ENCODE measurements around the gene ITM2B.

DNA sequence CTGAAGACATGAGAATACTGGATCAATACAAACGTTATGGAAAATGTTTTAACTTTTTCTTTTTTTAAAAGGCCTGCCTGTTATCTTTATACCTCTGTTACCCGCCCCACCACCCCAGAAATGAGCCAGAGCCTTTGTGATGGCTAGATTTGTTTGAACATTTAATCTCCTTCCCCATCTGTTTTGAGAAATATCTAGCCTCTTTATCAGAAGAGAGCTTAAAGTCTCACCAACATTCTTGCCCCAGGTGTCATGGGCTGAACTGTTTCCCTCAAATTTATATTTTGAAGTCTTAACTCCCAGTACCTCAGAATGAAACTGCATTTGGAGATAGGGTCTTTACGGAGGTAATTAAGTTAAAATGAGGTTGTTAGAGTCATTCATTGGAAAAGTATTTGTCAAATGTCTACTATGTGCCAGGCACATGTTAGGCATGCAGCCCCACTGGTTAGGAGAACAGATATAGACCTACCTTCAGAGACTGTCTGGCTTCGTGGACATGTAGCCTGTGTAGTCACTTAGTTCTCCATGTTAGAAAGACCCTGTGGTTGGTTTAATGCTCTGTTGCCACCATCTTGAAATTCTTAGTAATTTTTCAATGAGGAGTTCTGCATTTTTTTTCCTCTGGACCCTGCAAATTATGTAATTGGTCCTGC lies 64.3 kb downstream of the ITM2B start:
- TF ChIP-seq ZNF175 (tag by site-specific recombination; IDR thresholded peaks at IDR 0.05) (no peak), ZNF433 (tag by site-specific recombination; IDR thresholded peaks at IDR 0.05; ENCODE audit: low read depth) (no peak), BCL11A (tag by site-specific recombination; IDR thresholded peaks at IDR 0.05; ENCODE audit: low read depth) (no peak), ZNF561 (tag by site-specific recombination; IDR thresholded peaks at IDR 0.05; ENCODE audit: borderline replicate concordance) (no peak), ZNF830 (tag by site-specific recombination; IDR thresholded peaks at IDR 0.05; ENCODE audit: low read depth) (no peak), ZNF654 (tag by site-specific recombination; IDR thresholded peaks at IDR 0.05; ENCODE audit: low read depth) (no peak), SP2 (tag by site-specific recombination; IDR thresholded peaks at IDR 0.05) (no peak), HOXC10 (CRISPR knock-in tag; IDR thresholded peaks at IDR 0.05) (no peak), ZNF10 (tag by site-specific recombination; IDR thresholded peaks at IDR 0.05) (no peak), ZNF707 (tag by site-specific recombination; IDR thresholded peaks at IDR 0.05) (no peak), IKZF3 (tag by site-specific recombination; IDR thresholded peaks at IDR 0.05) (no peak)
- TF ChIP-seq, protein P1, sequence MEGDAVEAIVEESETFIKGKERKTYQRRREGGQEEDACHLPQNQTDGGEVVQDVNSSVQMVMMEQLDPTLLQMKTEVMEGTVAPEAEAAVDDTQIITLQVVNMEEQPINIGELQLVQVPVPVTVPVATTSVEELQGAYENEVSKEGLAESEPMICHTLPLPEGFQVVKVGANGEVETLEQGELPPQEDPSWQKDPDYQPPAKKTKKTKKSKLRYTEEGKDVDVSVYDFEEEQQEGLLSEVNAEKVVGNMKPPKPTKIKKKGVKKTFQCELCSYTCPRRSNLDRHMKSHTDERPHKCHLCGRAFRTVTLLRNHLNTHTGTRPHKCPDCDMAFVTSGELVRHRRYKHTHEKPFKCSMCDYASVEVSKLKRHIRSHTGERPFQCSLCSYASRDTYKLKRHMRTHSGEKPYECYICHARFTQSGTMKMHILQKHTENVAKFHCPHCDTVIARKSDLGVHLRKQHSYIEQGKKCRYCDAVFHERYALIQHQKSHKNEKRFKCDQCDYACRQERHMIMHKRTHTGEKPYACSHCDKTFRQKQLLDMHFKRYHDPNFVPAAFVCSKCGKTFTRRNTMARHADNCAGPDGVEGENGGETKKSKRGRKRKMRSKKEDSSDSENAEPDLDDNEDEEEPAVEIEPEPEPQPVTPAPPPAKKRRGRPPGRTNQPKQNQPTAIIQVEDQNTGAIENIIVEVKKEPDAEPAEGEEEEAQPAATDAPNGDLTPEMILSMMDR (tag by site-specific recombination; IDR thresholded peaks at IDR 0.05), result no peak
- TF ChIP-seq, protein P2, sequence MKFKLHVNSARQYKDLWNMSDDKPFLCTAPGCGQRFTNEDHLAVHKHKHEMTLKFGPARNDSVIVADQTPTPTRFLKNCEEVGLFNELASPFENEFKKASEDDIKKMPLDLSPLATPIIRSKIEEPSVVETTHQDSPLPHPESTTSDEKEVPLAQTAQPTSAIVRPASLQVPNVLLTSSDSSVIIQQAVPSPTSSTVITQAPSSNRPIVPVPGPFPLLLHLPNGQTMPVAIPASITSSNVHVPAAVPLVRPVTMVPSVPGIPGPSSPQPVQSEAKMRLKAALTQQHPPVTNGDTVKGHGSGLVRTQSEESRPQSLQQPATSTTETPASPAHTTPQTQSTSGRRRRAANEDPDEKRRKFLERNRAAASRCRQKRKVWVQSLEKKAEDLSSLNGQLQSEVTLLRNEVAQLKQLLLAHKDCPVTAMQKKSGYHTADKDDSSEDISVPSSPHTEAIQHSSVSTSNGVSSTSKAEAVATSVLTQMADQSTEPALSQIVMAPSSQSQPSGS (tag by site-specific recombination; IDR thresholded peaks at IDR 0.05; ENCODE audit: low read depth), result no peak
- TF ChIP-seq, protein P3, sequence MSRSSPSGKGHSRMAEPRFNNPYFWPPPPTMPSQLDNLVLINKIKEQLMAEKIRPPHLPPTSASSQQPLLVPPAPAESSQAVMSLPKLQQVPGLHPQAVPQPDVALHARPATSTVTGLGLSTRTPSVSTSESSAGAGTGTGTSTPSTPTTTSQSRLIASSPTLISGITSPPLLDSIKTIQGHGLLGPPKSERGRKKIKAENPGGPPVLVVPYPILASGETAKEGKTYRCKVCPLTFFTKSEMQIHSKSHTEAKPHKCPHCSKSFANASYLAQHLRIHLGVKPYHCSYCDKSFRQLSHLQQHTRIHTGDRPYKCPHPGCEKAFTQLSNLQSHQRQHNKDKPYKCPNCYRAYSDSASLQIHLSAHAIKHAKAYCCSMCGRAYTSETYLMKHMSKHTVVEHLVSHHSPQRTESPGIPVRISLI (tag by site-specific recombination; IDR thresholded peaks at IDR 0.05), result no peak

Data from HEK293 (cell line).